Endothelial cell of umbilical vein (primary cell): Measurements from ENCODE around the gene TRPC6. TPM values are rescaled to one million over a fixed set of nuclear protein-coding genes. Genes with fewer than 3 reads are reported as not detected.

Experiments used
- BruUV-seq: library from RNA; stranded (reverse); fragments of 400-500 nt; replicated peaks from 2 replicates; lab custom pipeline; 2021; lab: Mats Ljungman, UMichigan
- CTCF ChIA-PET: fragments of 300-600, 350-600 bp; sonication (Branson Sonifier 250); formaldehyde crosslinking; loops from one replicate; lab custom pipeline; 2021; ENCODE audit warnings: antibody characterized with exemption, inconsistent platforms; lab: Charles Lee
- POLR2A ChIA-PET: fragments of 300-600, 350-600 bp; sonication (Branson Sonifier 250); formaldehyde crosslinking; loops from one replicate; lab custom pipeline; 2021; ENCODE audit warnings: antibody characterized with exemption, inconsistent platforms; lab: Charles Lee
- DNase-seq: peaks from one replicate; pipeline ENCODE4 v3.0.0-alpha.2; 2011; ENCODE audit warnings: low read depth, low spot score
- FAIRE-seq: peaks from 2 replicates; lab custom pipeline; 2011; peaks lifted over from hg19 to GRCh38; lab: Jason Lieb, UNC
- H2AFZ ChIP-seq: 2 replicates; pipeline ENCODE4 v1.6.0; 2012; ENCODE audit warnings: low read depth, low read length, control low read depth, inconsistent platforms
- H3K27ac ChIP-seq: 2 replicates; pipeline ENCODE4 v1.5.1; 2011; ENCODE audit warnings: low read depth, mild to moderate bottlenecking, control low read depth, low read length, moderate library complexity; ENCODE audit not compliant: insufficient read depth
- H3K27me3 ChIP-seq, 2 experiments: 2 replicates each; pipeline versions ENCODE4 v1.6.0 to v1.6.1; 2011; ENCODE audit warnings: low read length in 2 of 2, mixed read lengths in 1 of 2; ENCODE audit not compliant: control insufficient read depth in 2 of 2, insufficient read depth in 2 of 2
- H3K36me3 ChIP-seq, 2 experiments: 2 replicates in 1 of 2; 3 replicates in 1 of 2; pipeline ENCODE4 v1.5.1; 2011; ENCODE audit warnings: low read length in 2 of 2, mild to moderate bottlenecking in 1 of 2, moderate library complexity in 1 of 2; ENCODE audit not compliant: control insufficient read depth in 2 of 2, insufficient read depth in 2 of 2; ENCODE audit errors: extremely low read depth in 1 of 2
- H3K4me1 ChIP-seq: 3 replicates; pipeline ENCODE4 v1.5.1; 2011; ENCODE audit warnings: mild to moderate bottlenecking, low read length; ENCODE audit not compliant: control insufficient read depth, insufficient read depth; ENCODE audit errors: extremely low read depth
- H3K4me2 ChIP-seq: 2 replicates; pipeline ENCODE4 v1.6.1; 2011; ENCODE audit warnings: low read length, control low read depth, mixed read lengths; ENCODE audit not compliant: insufficient read depth
- H3K4me3 ChIP-seq, 3 experiments: fragments of 200-600 bp in 1 of 3; sonication (generic), shearing (Covaris generic) in 1 of 3; replicated peaks in 1 of 3; 2 replicates each; pipeline ENCODE4 v1.5.1; 2011 to 2016; ENCODE audit warnings: control low read depth in 3 of 3, low read length in 3 of 3, mild to moderate bottlenecking in 2 of 3, inconsistent platforms in 1 of 3, low read depth in 1 of 3, moderate library complexity in 1 of 3; ENCODE audit not compliant: insufficient read depth in 1 of 3
- H3K79me2 ChIP-seq: 2 replicates; pipeline ENCODE4 v1.6.0; 2012; ENCODE audit warnings: low read length, inconsistent platforms; ENCODE audit not compliant: control insufficient read depth, insufficient read depth
- H3K9ac ChIP-seq: replicated peaks from 2 replicates; pipeline ENCODE3; 2011; ENCODE audit warnings: low read length, control low read depth; ENCODE audit not compliant: insufficient read depth; ENCODE audit errors: extremely low read depth
- H3K9me1 ChIP-seq: replicated peaks from 3 replicates; pipeline ENCODE4 v1.6.0; 2011; ENCODE audit warnings: mild to moderate bottlenecking, low read length; ENCODE audit not compliant: control insufficient read depth, insufficient read depth; ENCODE audit errors: extremely low read depth
- H3K9me3 ChIP-seq: replicated peaks from 2 replicates; pipeline ENCODE4 v1.5.1; 2012; ENCODE audit warnings: low read length, inconsistent platforms; ENCODE audit not compliant: control insufficient read depth, insufficient read depth
- H4K20me1 ChIP-seq: replicated peaks from 2 replicates; pipeline ENCODE3; 2011; ENCODE audit warnings: mild to moderate bottlenecking, low read length; ENCODE audit not compliant: control insufficient read depth, insufficient read depth; ENCODE audit errors: extremely low read depth
- EZH2 ChIP-seq: IDR thresholded peaks from 2 replicates; pipeline ENCODE4 v1.6.1; 2012; ENCODE audit warnings: borderline replicate concordance, low read depth, mild to moderate bottlenecking, moderate library complexity, low read length, inconsistent platforms; ENCODE audit not compliant: severe bottlenecking
- FOS ChIP-seq: IDR thresholded peaks from 2 replicates; pipeline ENCODE4 v1.6.1; 2011; ENCODE audit warnings: mild to moderate bottlenecking, low read length, moderate library complexity, borderline replicate concordance; ENCODE audit not compliant: insufficient read depth
- GATA2 ChIP-seq: IDR thresholded peaks from 2 replicates; pipeline ENCODE4 v1.7.0; 2011; ENCODE audit warnings: low read depth, mild to moderate bottlenecking, moderate library complexity, mixed read lengths, low read length; ENCODE audit not compliant: insufficient read length, insufficient read depth
- JUN ChIP-seq: IDR thresholded peaks from 2 replicates; pipeline ENCODE4 v1.6.1; 2011; ENCODE audit warnings: borderline replicate concordance, low read depth; ENCODE audit not compliant: insufficient read length, insufficient read depth
- MYC ChIP-seq: IDR thresholded peaks from one replicate; pipeline ENCODE4 v1.6.1; 2011; ENCODE audit warnings: mild to moderate bottlenecking, low read depth, low read length
- POLR2A ChIP-seq: IDR thresholded peaks from 2 replicates; pipeline ENCODE4 v1.6.1; 2012; ENCODE audit warnings: low read depth, mild to moderate bottlenecking, control low read depth, low read length
- POLR2AphosphoS5 ChIP-seq: IDR thresholded peaks from 2 replicates; pipeline ENCODE4 v1.6.1; 2012; ENCODE audit warnings: low read depth, mild to moderate bottlenecking, control low read depth, low read length, moderate library complexity; ENCODE audit not compliant: insufficient read depth
- dilution Hi-C: fragments of 300-500 bp; cut with MboI; formaldehyde crosslinking; loops from one replicate; pipeline ENCODE4 v1.15.0; 2019; ENCODE audit warnings: low sequenced_read_pairs; ENCODE audit not compliant: extremely low pct_ligation_motif_present
- intact Hi-C: fragments of 100-400 bp; cut with micrococcal nuclease; formaldehyde crosslinking; loops from one replicate; pipeline ENCODE4 v1.10.0; 2022
- polyA plus RNA-seq, 4 experiments: library from polyadenylated mRNA; depleted of rRNA in 3 of 4; stranded (reverse) in 3 of 4; unstranded in 1 of 4; fragments of >200 nt; gene quantifications; 2 replicates each; pipeline versions ENCODE4 v1.2.1 to v1.2.3, GENCODE V29; 2011 to 2012; ENCODE audit warnings: missing spikeins in 1 of 4
- total RNA-seq: library from RNA; stranded (reverse); gene quantifications from 2 replicates; pipeline ENCODE4 v1.2.3, GENCODE V29; 2021
- TF ChIP-seq, protein P1 (sequence below), 2 donors: IDR thresholded peaks; 1 replicate in 1 of 2; 2 replicates in 1 of 2; pipeline ENCODE4 v1.5.1; 2011; ENCODE audit warnings: low read length in 2 of 2, mild to moderate bottlenecking in 2 of 2, moderate library complexity in 2 of 2, control low read depth in 1 of 2, inconsistent platforms in 1 of 2, low read depth in 1 of 2; ENCODE audit not compliant: insufficient read depth in 1 of 2; ENCODE audit errors: extremely low read depth in 1 of 2
- TF ChIP-seq, protein P2 (sequence below): IDR thresholded peaks from 2 replicates; pipeline ENCODE4 v1.6.1; 2011; ENCODE audit not compliant: insufficient read depth, insufficient read length

Gene TRPC6
- total and polyA plus RNA-seq, 2 donors (not counting 3 experiments of a cell fraction or from before 2014, with no cell fraction given), result not detected

- ChIA-PET POLR2A (no interaction called here), CTCF (interaction anchor here (1.4 kb wide), 1 partner anchor 24 kb away, joined by 3 read pairs; no protein-coding TSS in a partner anchor)
- Histone ChIP-seq H2AFZ (no peak overlapping the region), H3K79me2 (no peaks in the 10 kb centered on the region), H3K9me3 (no peaks in the 10 kb centered on the region), H3K9ac (no peak overlapping the region), H3K27ac (no peak overlapping the region), H3K27me3 (no peaks in the 10 kb centered on the region), H3K9me1 (no peaks in the 10 kb centered on the region), H3K4me2 (no peak overlapping the region), H3K4me1 (no peaks in the 10 kb centered on the region), H4K20me1 (no peaks in the 10 kb centered on the region), H3K36me3 (no peaks in the 10 kb centered on the region), H3K4me3 (no peak overlapping the region)
- DNase-seq (no peak), FAIRE-seq (no peak)
- no TSS peak for BruUV-seq
- intact Hi-C loops (no loop called here), dilution Hi-C loops (no loop called here)
- TF ChIP-seq GATA2 (no peak), POLR2A (no peak), POLR2AphosphoS5 (no peak), EZH2 (no peak), JUN (no peak), FOS (no peak), MYC (no peak)
- TF ChIP-seq, protein P1, sequence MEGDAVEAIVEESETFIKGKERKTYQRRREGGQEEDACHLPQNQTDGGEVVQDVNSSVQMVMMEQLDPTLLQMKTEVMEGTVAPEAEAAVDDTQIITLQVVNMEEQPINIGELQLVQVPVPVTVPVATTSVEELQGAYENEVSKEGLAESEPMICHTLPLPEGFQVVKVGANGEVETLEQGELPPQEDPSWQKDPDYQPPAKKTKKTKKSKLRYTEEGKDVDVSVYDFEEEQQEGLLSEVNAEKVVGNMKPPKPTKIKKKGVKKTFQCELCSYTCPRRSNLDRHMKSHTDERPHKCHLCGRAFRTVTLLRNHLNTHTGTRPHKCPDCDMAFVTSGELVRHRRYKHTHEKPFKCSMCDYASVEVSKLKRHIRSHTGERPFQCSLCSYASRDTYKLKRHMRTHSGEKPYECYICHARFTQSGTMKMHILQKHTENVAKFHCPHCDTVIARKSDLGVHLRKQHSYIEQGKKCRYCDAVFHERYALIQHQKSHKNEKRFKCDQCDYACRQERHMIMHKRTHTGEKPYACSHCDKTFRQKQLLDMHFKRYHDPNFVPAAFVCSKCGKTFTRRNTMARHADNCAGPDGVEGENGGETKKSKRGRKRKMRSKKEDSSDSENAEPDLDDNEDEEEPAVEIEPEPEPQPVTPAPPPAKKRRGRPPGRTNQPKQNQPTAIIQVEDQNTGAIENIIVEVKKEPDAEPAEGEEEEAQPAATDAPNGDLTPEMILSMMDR (IDR thresholded peaks at IDR 0.05; ENCODE audit: extremely low read depth in 1 of 2, insufficient read depth in 1 of 2, low read depth in 1 of 2, low read length in 2 of 2), result no peak
- TF ChIP-seq, protein P2, sequence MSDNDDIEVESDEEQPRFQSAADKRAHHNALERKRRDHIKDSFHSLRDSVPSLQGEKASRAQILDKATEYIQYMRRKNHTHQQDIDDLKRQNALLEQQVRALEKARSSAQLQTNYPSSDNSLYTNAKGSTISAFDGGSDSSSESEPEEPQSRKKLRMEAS, result no peak
Observed at GRCh38 chr11:101523193-101523592, 60.6 kb downstream of the TRPC6 start.
